ENCODE results near the gene BMP8B.

- TF ChIP-seq CTCF (IDR thresholded peaks at IDR 0.05; ENCODE audit: poor library complexity) (no peak), EZH2 (IDR thresholded peaks at IDR 0.05; ENCODE audit: borderline replicate concordance) (no peak)
Observed at GRCh38 chr1:39754906-39755504, 33.7 kb downstream of the BMP8B start.

Data from hepatocyte (in vitro differentiated cells).